RWPE2 (cell line): ENCODE data around the gene FFAR1.

Experiments used
- ATAC-seq: fragments of 200-7000 bp; cut with Tn5 transposase; 3 replicates; pipeline ENCODE4 v1.9.1; 2021; ENCODE audit warnings: low read depth
- DNase-seq: peaks from one replicate; pipeline ENCODE4 v3.0.0-alpha.2; 2020; ENCODE audit warnings: low spot score
- H3K27ac ChIP-seq: fragments of 450-650 bp; 2 replicates; pipeline ENCODE4 v1.5.1; 2017; ENCODE audit warnings: mild to moderate bottlenecking; ENCODE audit not compliant: poor library complexity, severe bottlenecking
- H3K27me3 ChIP-seq: fragments of 250-450 bp; sonication (Bioruptor Pico); 2 replicates; pipeline ENCODE4 v1.5.1; 2021; ENCODE audit warnings: mild to moderate bottlenecking, moderate library complexity; ENCODE audit not compliant: insufficient read depth, poor library complexity, severe bottlenecking
- H3K36me3 ChIP-seq: fragments of 250-450 bp; sonication (Bioruptor Pico); 2 replicates; pipeline ENCODE4 v1.5.1; 2020; ENCODE audit warnings: low read depth, mild to moderate bottlenecking, moderate library complexity
- H3K4me1 ChIP-seq: fragments of 250-450 bp; sonication (Bioruptor Pico); 2 replicates; pipeline ENCODE4 v1.5.1; 2021; ENCODE audit warnings: mild to moderate bottlenecking, moderate library complexity; ENCODE audit not compliant: insufficient read depth, poor library complexity, severe bottlenecking
- H3K4me3 ChIP-seq: fragments of 250-450 bp; sonication (Bioruptor Pico); 2 replicates; pipeline ENCODE4 v1.5.1; 2021; ENCODE audit warnings: mild to moderate bottlenecking, moderate library complexity; ENCODE audit not compliant: severe bottlenecking
- H3K9me3 ChIP-seq: fragments of 250-450 bp; sonication (Bioruptor Pico); 2 replicates; pipeline ENCODE4 v1.5.1; 2021; ENCODE audit warnings: mild to moderate bottlenecking, moderate library complexity; ENCODE audit not compliant: severe bottlenecking
- TF ChIP-seq, protein P1 (sequence below): fragments of 450-650 bp; IDR thresholded peaks from one replicate; pipeline ENCODE4 v1.5.1; 2017; ENCODE audit warnings: mild to moderate bottlenecking, moderate library complexity; ENCODE audit not compliant: poor library complexity, severe bottlenecking

FFAR1 gene

DNA sequence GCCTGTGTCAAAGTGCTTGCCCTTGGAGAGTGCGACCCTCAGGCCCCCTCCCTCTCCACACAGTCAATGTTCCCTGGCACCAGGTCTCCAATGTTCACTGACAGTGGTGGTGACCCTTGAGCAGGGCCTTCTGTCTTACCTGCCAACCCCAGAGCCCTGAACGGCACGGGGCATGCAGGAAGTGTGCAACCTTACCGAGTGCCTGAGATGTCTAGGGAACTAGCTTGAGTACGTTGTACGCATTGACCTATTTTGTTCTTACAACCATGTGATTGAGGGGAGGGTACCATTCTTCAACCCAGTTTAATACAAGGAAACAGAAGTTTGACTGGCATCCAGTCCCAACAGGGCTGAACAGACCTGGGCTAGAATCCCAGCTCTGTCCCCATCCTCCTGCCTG, 42.5 kb upstream of the FFAR1 start:
- no peak for ATAC-seq
- no peak overlapping the region for H3K4me3 ChIP-seq
- TF ChIP-seq, protein P1, sequence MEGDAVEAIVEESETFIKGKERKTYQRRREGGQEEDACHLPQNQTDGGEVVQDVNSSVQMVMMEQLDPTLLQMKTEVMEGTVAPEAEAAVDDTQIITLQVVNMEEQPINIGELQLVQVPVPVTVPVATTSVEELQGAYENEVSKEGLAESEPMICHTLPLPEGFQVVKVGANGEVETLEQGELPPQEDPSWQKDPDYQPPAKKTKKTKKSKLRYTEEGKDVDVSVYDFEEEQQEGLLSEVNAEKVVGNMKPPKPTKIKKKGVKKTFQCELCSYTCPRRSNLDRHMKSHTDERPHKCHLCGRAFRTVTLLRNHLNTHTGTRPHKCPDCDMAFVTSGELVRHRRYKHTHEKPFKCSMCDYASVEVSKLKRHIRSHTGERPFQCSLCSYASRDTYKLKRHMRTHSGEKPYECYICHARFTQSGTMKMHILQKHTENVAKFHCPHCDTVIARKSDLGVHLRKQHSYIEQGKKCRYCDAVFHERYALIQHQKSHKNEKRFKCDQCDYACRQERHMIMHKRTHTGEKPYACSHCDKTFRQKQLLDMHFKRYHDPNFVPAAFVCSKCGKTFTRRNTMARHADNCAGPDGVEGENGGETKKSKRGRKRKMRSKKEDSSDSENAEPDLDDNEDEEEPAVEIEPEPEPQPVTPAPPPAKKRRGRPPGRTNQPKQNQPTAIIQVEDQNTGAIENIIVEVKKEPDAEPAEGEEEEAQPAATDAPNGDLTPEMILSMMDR: no peak
- no peaks in the 10 kb centered on the region for H3K9me3 ChIP-seq
- H3K27me3 ChIP-seq: no peaks in the 10 kb centered on the region
- H3K4me1 ChIP-seq: no peaks in the 10 kb centered on the region
- no peaks in the 10 kb centered on the region for H3K36me3 ChIP-seq
- no peak for DNase-seq
- no peak overlapping the region for H3K27ac ChIP-seq

GRCh38 chr19:35306473-35307246, 41.0 kb upstream of the FFAR1 start:
- ATAC-seq: peak; percentile 44; the same call in 2 of the 3 replicates
- Histone ChIP-seq H3K27me3 (no peaks in the 10 kb centered on the region), H3K9me3 (no peaks in the 10 kb centered on the region), H3K27ac (no peak overlapping the region), H3K4me3 (no peak overlapping the region), H3K36me3 (no peaks in the 10 kb centered on the region), H3K4me1 (no peaks in the 10 kb centered on the region)
- TF ChIP-seq, protein P1: peak; percentile 45
- DNase-seq: no peak

DNA sequence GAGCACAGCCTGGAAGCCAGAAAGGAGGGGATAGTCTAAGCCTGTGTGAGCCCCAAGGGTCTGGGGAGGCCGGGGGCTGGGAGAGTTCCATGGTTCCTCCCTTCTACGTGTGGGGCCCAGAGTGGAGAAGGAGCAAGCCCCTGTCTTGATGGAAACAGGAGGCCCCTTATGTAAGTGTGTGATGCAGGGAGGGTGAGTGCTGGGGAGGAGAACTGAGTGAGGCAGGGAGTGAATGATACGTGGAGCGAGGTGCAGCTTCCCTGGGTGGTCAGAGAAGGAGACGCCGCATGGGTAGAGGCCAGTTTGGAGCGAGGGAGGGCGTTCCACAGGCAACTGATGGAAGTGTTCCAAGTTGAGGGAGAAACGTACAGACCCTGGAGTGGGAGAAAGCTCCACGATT, 39.8 kb upstream of the FFAR1 start:
- no peaks in the 10 kb centered on the region for H3K4me1 ChIP-seq
- TF ChIP-seq, protein P1: no peak
- no peaks in the 10 kb centered on the region for H3K36me3 ChIP-seq
- H3K27me3 ChIP-seq: no peaks in the 10 kb centered on the region
- DNase-seq: no peak
- H3K27ac ChIP-seq: no peak overlapping the region
- ATAC-seq: no peak
- H3K4me3 ChIP-seq: no peak overlapping the region
- no peaks in the 10 kb centered on the region for H3K9me3 ChIP-seq

DNA sequence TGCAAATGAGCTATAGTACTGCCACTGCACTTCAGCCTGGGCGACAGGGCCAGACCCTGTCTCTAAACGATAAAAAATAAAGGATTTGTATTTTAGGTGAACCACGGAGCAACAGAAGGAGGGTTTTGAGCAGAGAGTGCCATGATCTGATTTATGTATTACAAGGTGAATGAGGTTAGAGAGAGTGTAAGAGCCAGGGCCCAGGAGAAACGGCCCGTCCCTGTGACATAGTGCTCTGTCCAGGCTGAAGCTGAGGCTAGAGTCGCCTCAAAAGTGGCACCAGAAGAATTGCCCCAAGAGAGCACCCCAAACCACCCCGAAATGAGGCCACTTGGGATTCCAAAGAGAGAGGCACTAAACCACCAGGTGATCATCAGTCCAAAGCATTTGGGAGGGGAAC, 38.8 kb upstream of the FFAR1 start:
- DNase-seq: no peak
- Histone ChIP-seq H3K4me1 (peaks cover 6% of the 10 kb centered on the region), H3K36me3 (no peaks in the 10 kb centered on the region), H3K27me3 (no peaks in the 10 kb centered on the region), H3K4me3 (no peak overlapping the region), H3K27ac (no peak overlapping the region), H3K9me3 (no peaks in the 10 kb centered on the region)
- ATAC-seq: no peak
- TF ChIP-seq, protein P1: no peak

- ATAC-seq (no peak), DNase-seq (no peak)
- Histone ChIP-seq H3K36me3 (no peaks in the 10 kb centered on the region), H3K27me3 (no peaks in the 10 kb centered on the region), H3K4me1 (peaks cover 6% of the 10 kb centered on the region), H3K4me3 (no peak overlapping the region), H3K9me3 (no peaks in the 10 kb centered on the region), H3K27ac (no peak overlapping the region)
- TF ChIP-seq, protein P1: no peak
These were observed 38.0 kb upstream of the FFAR1 start for GRCh38 chr19:35309481-35310279.
